H1 (cell line): ENCODE results near the gene PCID2. TPM values are rescaled to one million over a fixed set of nuclear protein-coding genes. Genes with fewer than 3 reads are reported as not detected.

ENCODE experiments used
- CTCF ChIA-PET: fragments of 300-600 bp; sonication (Branson Sonifier 250); formaldehyde crosslinking; loops from one replicate; lab custom pipeline; 2021; ENCODE audit not compliant: partially characterized antibody; lab: Charles Lee
- POLR2A ChIA-PET: fragments of 300-600 bp; sonication (Branson Sonifier 250); formaldehyde crosslinking; loops from one replicate; lab custom pipeline; 2021; ENCODE audit warnings: inconsistent platforms; ENCODE audit not compliant: partially characterized antibody; lab: Charles Lee
- DNase-seq, 2 experiments: peaks; one replicate each; pipeline versions ENCODE4 v3.0.0 to v3.0.0-alpha.2; 2010 to 2022; ENCODE audit warnings: low spot score in 2 of 2, low read depth in 1 of 2, mixed read lengths in 1 of 2
- FAIRE-seq: peaks from 2 replicates; lab custom pipeline; 2011; peaks lifted over from hg19 to GRCh38; lab: Jason Lieb, UNC
- H2AFZ ChIP-seq: 2 replicates; pipeline ENCODE4 v1.8.1; 2012; ENCODE audit warnings: low read length, inconsistent platforms
- H2AK5ac ChIP-seq: 2 replicates; pipeline ENCODE4 v1.6.1; 2013; ENCODE audit warnings: low read depth, low read length
- H2BK120ac ChIP-seq: replicated peaks from 2 replicates; pipeline ENCODE3; 2013; ENCODE audit warnings: low read depth, low read length, inconsistent platforms
- H2BK12ac ChIP-seq: 2 replicates; pipeline ENCODE4 v1.6.1; 2013; ENCODE audit warnings: low read depth, low read length
- H2BK15ac ChIP-seq: 2 replicates; pipeline ENCODE4 v1.6.1; 2013; ENCODE audit warnings: low read length
- H2BK20ac ChIP-seq: 2 replicates; pipeline ENCODE4 v1.6.1; 2013; ENCODE audit warnings: low read length
- H2BK5ac ChIP-seq: 2 replicates; pipeline ENCODE4 v1.6.1; 2013; ENCODE audit warnings: low read depth, low read length
- H3K14ac ChIP-seq: 2 replicates; pipeline ENCODE4 v1.6.1; 2013; ENCODE audit warnings: inconsistent platforms; ENCODE audit not compliant: insufficient read length
- H3K18ac ChIP-seq: 2 replicates; pipeline ENCODE4 v1.6.1; 2013; ENCODE audit warnings: low read length; ENCODE audit errors: extremely low read depth
- H3K23ac ChIP-seq: 2 replicates; pipeline ENCODE4 v1.6.1; 2013; ENCODE audit warnings: inconsistent platforms; ENCODE audit not compliant: insufficient read length
- H3K23me2 ChIP-seq: 2 replicates; pipeline ENCODE4 v1.6.1; 2013; ENCODE audit warnings: low read depth, low read length
- H3K27ac ChIP-seq: 2 replicates; pipeline ENCODE4 v1.6.1; 2011; ENCODE audit warnings: low read depth, low read length, inconsistent platforms
- H3K27me3 ChIP-seq, 4 experiments: replicated peaks in 1 of 4; 1 replicate in 1 of 4; 2 replicates in 3 of 4; pipeline versions ENCODE4 v1.6.1 to v1.8.1; 2011 to 2013; ENCODE audit warnings: low read length in 3 of 4, mild to moderate bottlenecking in 3 of 4, inconsistent platforms in 2 of 4, mixed read lengths in 2 of 4, moderate library complexity in 1 of 4; ENCODE audit not compliant: control insufficient read depth in 3 of 4, insufficient read depth in 3 of 4; ENCODE audit errors: extremely low read depth in 1 of 4
- H3K36me3 ChIP-seq, 4 experiments: 2 replicates each; pipeline versions ENCODE4 v1.6.1 to v1.8.1; 2011 to 2013; ENCODE audit warnings: mild to moderate bottlenecking in 4 of 4, low read length in 3 of 4, moderate library complexity in 2 of 4, control low read depth in 1 of 4, inconsistent platforms in 1 of 4; ENCODE audit not compliant: insufficient read depth in 4 of 4, control insufficient read depth in 2 of 4
- H3K4ac ChIP-seq: replicated peaks from 2 replicates; pipeline ENCODE3; 2013; ENCODE audit warnings: low read length, low read depth, mixed read lengths, inconsistent platforms; ENCODE audit not compliant: insufficient read length
- H3K4me1 ChIP-seq, 4 experiments: replicated peaks in 1 of 4; 1 replicate in 1 of 4; 2 replicates in 3 of 4; pipeline versions ENCODE4 v1.6.1 to v1.8.1; 2011 to 2013; ENCODE audit warnings: low read length in 3 of 4, inconsistent platforms in 2 of 4, mixed read lengths in 1 of 4; ENCODE audit not compliant: insufficient read depth in 4 of 4, control insufficient read depth in 3 of 4
- H3K4me2 ChIP-seq, 2 experiments: 2 replicates each; pipeline versions ENCODE4 v1.6.1 to v1.8.1; 2011 to 2013; ENCODE audit warnings: low read depth in 2 of 2, low read length in 2 of 2, control low read depth in 1 of 2, inconsistent platforms in 1 of 2, mild to moderate bottlenecking in 1 of 2; ENCODE audit not compliant: insufficient read depth in 1 of 2
- H3K4me3 ChIP-seq, 4 experiments: fragments of 200-600, 300-600 bp in 1 of 4; sonication (generic), shearing (Covaris generic), sonication (Bioruptor Twin) in 1 of 4; 2 replicates each; pipeline versions ENCODE4 v1.5.1 to v1.8.1; 2011 to 2016; ENCODE audit warnings: low read length in 4 of 4, low read depth in 3 of 4, control low read depth in 2 of 4, inconsistent platforms in 2 of 4, mild to moderate bottlenecking in 2 of 4, mixed read lengths in 1 of 4, moderate library complexity in 1 of 4; ENCODE audit not compliant: insufficient read depth in 2 of 4; ENCODE audit errors: extremely low read depth in 1 of 4
- H3K56ac ChIP-seq: replicated peaks from 2 replicates; pipeline ENCODE3; 2013; ENCODE audit warnings: low read depth, mild to moderate bottlenecking, mixed read lengths, low read length, inconsistent platforms; ENCODE audit not compliant: insufficient read length
- H3K79me1 ChIP-seq: 2 replicates; pipeline ENCODE4 v1.6.1; 2013; ENCODE audit warnings: low read depth, low read length, control low read depth
- H3K79me2 ChIP-seq, 2 experiments: 2 replicates each; pipeline versions ENCODE4 v1.6.1 to v1.8.1; 2012 to 2013; ENCODE audit warnings: low read length in 2 of 2, mild to moderate bottlenecking in 2 of 2, inconsistent platforms in 1 of 2; ENCODE audit not compliant: insufficient read depth in 2 of 2, control insufficient read depth in 1 of 2
- H3K9ac ChIP-seq, 4 experiments: replicated peaks in 1 of 4; 1 replicate in 1 of 4; 2 replicates in 3 of 4; pipeline versions ENCODE4 v1.6.1 to v1.8.1; 2011 to 2013; ENCODE audit warnings: low read depth in 3 of 4, low read length in 3 of 4, control low read depth in 2 of 4, mild to moderate bottlenecking in 2 of 4, moderate library complexity in 2 of 4, inconsistent platforms in 1 of 4; ENCODE audit errors: extremely low read depth in 1 of 4
- H3K9me3 ChIP-seq, 2 experiments: 2 replicates each; pipeline versions ENCODE4 v1.6.1 to v1.8.1; 2012 to 2013; ENCODE audit warnings: mild to moderate bottlenecking in 2 of 2, moderate library complexity in 2 of 2, control low read depth in 1 of 2, inconsistent platforms in 1 of 2, low read depth in 1 of 2, low read length in 1 of 2, mixed read lengths in 1 of 2; ENCODE audit not compliant: insufficient read depth in 2 of 2
- H4K20me1 ChIP-seq, 2 experiments: replicated peaks in 1 of 2; 2 replicates each; pipeline versions ENCODE3 to v1.8.1; 2011 to 2013; ENCODE audit warnings: inconsistent platforms in 2 of 2, low read length in 2 of 2, mild to moderate bottlenecking in 1 of 2; ENCODE audit not compliant: insufficient read depth in 2 of 2, control insufficient read depth in 1 of 2
- H4K5ac ChIP-seq: 2 replicates; pipeline ENCODE4 v1.6.1; 2013; ENCODE audit warnings: low read length, low read depth, mixed read lengths, inconsistent platforms; ENCODE audit not compliant: insufficient read length
- H4K8ac ChIP-seq: 2 replicates; pipeline ENCODE4 v1.8.0; 2013; ENCODE audit warnings: mild to moderate bottlenecking, moderate library complexity, low read length, inconsistent platforms; ENCODE audit not compliant: insufficient read depth; ENCODE audit errors: extremely low read depth
- H4K91ac ChIP-seq: replicated peaks from 2 replicates; pipeline ENCODE3; 2013; ENCODE audit warnings: low read length, mixed read lengths, inconsistent platforms; ENCODE audit not compliant: insufficient read length
- ATF3 ChIP-seq: IDR thresholded peaks from 2 replicates; pipeline ENCODE4 v1.6.1; 2011; ENCODE audit warnings: low read depth, mild to moderate bottlenecking, low read length; ENCODE audit not compliant: insufficient read depth
- BACH1 ChIP-seq: IDR thresholded peaks from 2 replicates; pipeline ENCODE4 v1.6.1; 2012; ENCODE audit warnings: low read length, improper control_type of control experiment
- CHD1 ChIP-seq: IDR thresholded peaks from 2 replicates; pipeline ENCODE4 v1.6.1; 2012; ENCODE audit warnings: low read depth, low read length, improper control_type of control experiment
- EP300 ChIP-seq, 2 experiments: IDR thresholded peaks; 1 replicate in 1 of 2; 2 replicates in 1 of 2; pipeline ENCODE4 v1.6.1; 2011 to 2012; ENCODE audit warnings: low read depth in 2 of 2, low read length in 2 of 2, mild to moderate bottlenecking in 2 of 2, borderline replicate concordance in 1 of 2, inconsistent platforms in 1 of 2, moderate library complexity in 1 of 2
- HDAC2 ChIP-seq, 2 experiments: fragments of 300-600 bp in 1 of 2; sonication (generic) in 1 of 2; IDR thresholded peaks; 2 replicates each; pipeline ENCODE4 v1.6.1; 2011 to 2012; ENCODE audit warnings: low read depth in 2 of 2, low read length in 2 of 2, mild to moderate bottlenecking in 2 of 2, moderate library complexity in 2 of 2, borderline replicate concordance in 1 of 2, inconsistent platforms in 1 of 2
- HDAC6 ChIP-seq: IDR thresholded peaks from one replicate; pipeline ENCODE4 v1.7.1; 2012; ENCODE audit warnings: low read depth, mild to moderate bottlenecking, inconsistent platforms, low read length, moderate library complexity
- JUND ChIP-seq: IDR thresholded peaks from 2 replicates; pipeline ENCODE4 v1.6.1; 2011; ENCODE audit warnings: mild to moderate bottlenecking, improper control_type of control experiment, low read length
- MAFK ChIP-seq: IDR thresholded peaks from 2 replicates; pipeline ENCODE4 v1.6.1; 2012; ENCODE audit warnings: low read depth, mild to moderate bottlenecking, improper control_type of control experiment, low read length
- PHF8 ChIP-seq: fragments of 200-600 bp; sonication (generic); conservative IDR thresholded peaks from 2 replicates; pipeline ENCODE4 v1.7.1; 2012; ENCODE audit warnings: low read depth, mild to moderate bottlenecking, inconsistent platforms, low read length, moderate library complexity
- TCF12 ChIP-seq: IDR thresholded peaks from 2 replicates; pipeline ENCODE4 v1.6.1; 2011; ENCODE audit warnings: low read depth, mild to moderate bottlenecking, low read length
- WGBS, 2 experiments: shearing (Covaris generic) in 1 of 2; methylation state at CpG; one replicate each; pipeline versions ENCODE4 v1.1.6 to v1.1.7; 2013 to 2015; ENCODE audit warnings: low lambda C conversion rate in 2 of 2, mixed read lengths in 2 of 2, inconsistent platforms in 1 of 2, low coverage in 1 of 2, missing lambda C conversion rate in 1 of 2; ENCODE audit not compliant: insufficient replicate concordance in 2 of 2, insufficient coverage in 1 of 2, insufficient read length in 1 of 2; ENCODE audit errors: extremely low coverage in 1 of 2, missing lambda C conversion rate in 1 of 2; 5-methylcytosine and 5-hydroxymethylcytosine counted together
- polyA plus RNA-seq, 7 experiments: library from polyadenylated mRNA; depleted of rRNA in 3 of 7; stranded (reverse) in 5 of 7; unstranded in 2 of 7; fragments of >200 nt in 5 of 7; fragments of 200-250 nt in 2 of 7; gene quantifications; 1 replicate in 5 of 7; 2 replicates in 1 of 7; 4 replicates in 1 of 7; pipeline versions ENCODE4 v1.2.1 to v1.2.3, GENCODE V29; 2011 to 2013; ENCODE audit warnings: missing spikeins in 2 of 7, mixed read lengths in 2 of 7
- total RNA-seq: library from RNA; stranded (reverse); fragmentation: NEBNext Ultra II Directional; extraction: Animal tissue kit (Norgen Biotek cat#: 25700); gene quantifications from 2 replicates; pipeline ENCODE4 v1.2.1, GENCODE V29; 2021

Gene PCID2
- total and polyA plus RNA-seq, 2 of the 8 experiments (the other 6 are each of a cell fraction or from before 2014, with no cell fraction given) = 72.4 to 72.8 TPM

GRCh38 chr13:113153810-113154748 lies 54.4 kb downstream of the PCID2 start:
- H4K5ac ChIP-seq = no peak overlapping the region
- POLR2A ChIA-PET = interaction anchor here (1.0 to 1.1 kb wide), 2 partner anchors 12 to 25 kb away, joined by 3 to 5 read pairs; no protein-coding TSS in a partner anchor
- H3K27me3 ChIP-seq = peaks cover 7 to 22% (median 20%) of the 10 kb centered on the region in 4 experiments; a peak in 6 of 7 replicates
- WGBS, 2 experiments = 21% methylated on average over 16 of the region's 76 CpGs; no CpG with 5 or more reads in 1 of the 2 experiments
- H2AK5ac ChIP-seq = peak overlapping the region; percentile 97; the same call in 1 of the 2 replicates
- no peak overlapping the region for H3K14ac ChIP-seq
- no peaks in the 10 kb centered on the region for H3K79me2 ChIP-seq
- no peaks in the 10 kb centered on the region for H3K9me3 ChIP-seq
- no peak overlapping the region for H3K23ac ChIP-seq
- H4K8ac ChIP-seq = peak overlapping the region; percentile 45; the same call in 1 of the 2 replicates
- H3K4ac ChIP-seq = no peak overlapping the region
- peak overlapping the region; percentile 93 to 98 for H3K4me2 ChIP-seq
- no peaks in the 10 kb centered on the region for H3K36me3 ChIP-seq
- H4K91ac ChIP-seq = no peak overlapping the region
- no peak overlapping the region for H2BK120ac ChIP-seq
- FAIRE-seq (no peak), DNase-seq (peak in 1 of 2 experiments; percentile 71)
- no peak overlapping the region for H2BK12ac ChIP-seq
- H2BK15ac ChIP-seq = peak overlapping the region; percentile 72; the same call in 1 of the 2 replicates
- peak overlapping the region; percentile 76; the same call in 1 of the 2 replicates for H2AFZ ChIP-seq
- no peak overlapping the region for H2BK5ac ChIP-seq
- H2BK20ac ChIP-seq = no peak overlapping the region
- H4K20me1 ChIP-seq = no peaks in the 10 kb centered on the region
- peak overlapping the region in 1 of 4 experiments; percentile 29; a peak in 1 of 7 replicates for H3K9ac ChIP-seq
- H3K18ac ChIP-seq = no peak overlapping the region
- peak overlapping the region; percentile 35 to 71 (median 61) for H3K4me3 ChIP-seq
- H3K56ac ChIP-seq = no peak overlapping the region
- no peaks in the 10 kb centered on the region for H3K79me1 ChIP-seq
- no peak overlapping the region for H3K27ac ChIP-seq
- CTCF ChIA-PET = interaction anchor here (0.7 to 1.1 kb wide), 2 partner anchors 38 kb away, joined by 3 read pairs; no protein-coding TSS in a partner anchor
- H3K23me2 ChIP-seq = peaks cover 10% of the 10 kb centered on the region
- H3K4me1 ChIP-seq = peaks cover 0 to 18% (median 8%) of the 10 kb centered on the region in 4 experiments; a peak in 6 of 7 replicates
- TF ChIP-seq HDAC2 (IDR thresholded peaks at IDR 0.05; ENCODE audit: borderline replicate concordance in 1 of 2, low read depth in 2 of 2, low read length in 2 of 2) (no peak), ATF3 (peak; percentile 75), BACH1 (no peak), PHF8 (no peak), CHD1 (no peak), MAFK (no peak), JUND (no peak), EP300 (IDR thresholded peaks at IDR 0.05; ENCODE audit: borderline replicate concordance in 1 of 2, low read depth in 2 of 2, low read length in 2 of 2) (no peak), HDAC6 (no peak), TCF12 (no peak)
